ENCODE data around the gene TMPRSS4. TPM values are rescaled to one million over a fixed set of nuclear protein-coding genes. Genes with fewer than 3 reads are reported as not detected.

TMPRSS4 gene
- total RNA-seq, 1 experiment from 2014 or later: not detected

DNA sequence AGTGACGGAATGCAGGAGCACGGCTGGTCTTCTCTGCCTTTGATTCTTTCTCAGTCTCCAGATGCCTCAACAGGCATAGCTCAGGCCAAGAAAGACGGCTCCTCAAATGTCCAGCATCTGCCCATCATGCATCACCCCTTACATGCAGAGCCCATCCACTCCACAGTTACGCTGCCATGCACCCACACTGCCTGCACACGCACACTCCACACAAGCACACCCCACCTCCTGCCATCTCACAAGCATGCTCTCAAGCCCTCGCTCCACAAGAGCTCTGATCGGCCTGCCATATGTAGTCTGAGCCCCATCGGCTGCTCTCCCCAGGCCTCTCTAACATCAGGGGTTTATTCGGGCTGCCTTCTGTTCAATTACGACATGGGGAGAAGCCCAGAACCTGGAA, 56.9 kb downstream of the TMPRSS4 start:
- no peak for DNase-seq (ENCODE audit: low read depth)

DNA sequence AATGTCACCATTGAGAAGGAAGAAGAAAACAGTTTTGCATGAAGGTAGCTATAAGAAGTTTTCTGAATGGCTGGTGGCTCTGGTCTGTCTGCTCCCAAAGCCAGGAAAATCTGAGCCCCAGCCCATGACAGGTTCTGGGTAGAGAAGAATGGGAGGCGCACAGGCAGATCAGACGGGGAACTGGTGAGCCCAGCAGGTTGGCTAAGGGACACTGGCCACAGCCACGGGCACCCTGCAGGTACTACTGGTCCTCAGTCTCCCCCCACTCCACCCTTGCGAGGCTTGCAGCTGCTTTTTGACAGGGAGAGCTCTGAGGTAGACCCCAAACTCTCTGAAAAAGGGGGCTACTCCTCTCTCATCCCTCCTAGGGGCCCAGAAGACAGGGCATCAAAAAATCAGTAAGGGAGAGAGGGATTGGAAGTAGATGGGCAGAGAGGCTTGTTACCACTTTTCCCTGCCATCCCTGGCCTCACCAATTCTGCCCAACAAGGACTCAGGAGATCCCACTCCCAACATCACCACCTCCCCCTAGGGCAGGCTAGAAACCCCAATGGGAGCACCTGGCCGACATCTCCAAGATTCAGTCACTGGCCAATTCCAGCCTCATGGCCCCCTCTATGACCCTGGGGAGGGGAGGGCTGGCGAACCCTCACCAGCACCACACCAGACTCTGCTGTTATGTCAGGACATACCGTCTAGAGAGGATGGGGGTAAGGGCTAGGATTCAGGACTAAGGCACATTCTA, 58.3 kb downstream of the TMPRSS4 start:
- DNase-seq (ENCODE audit: low read depth): no peak

- no peak for DNase-seq (ENCODE audit: low read depth)
Observed at GRCh38 chr11:118135796-118136165, 58.9 kb downstream of the TMPRSS4 start.

DNA sequence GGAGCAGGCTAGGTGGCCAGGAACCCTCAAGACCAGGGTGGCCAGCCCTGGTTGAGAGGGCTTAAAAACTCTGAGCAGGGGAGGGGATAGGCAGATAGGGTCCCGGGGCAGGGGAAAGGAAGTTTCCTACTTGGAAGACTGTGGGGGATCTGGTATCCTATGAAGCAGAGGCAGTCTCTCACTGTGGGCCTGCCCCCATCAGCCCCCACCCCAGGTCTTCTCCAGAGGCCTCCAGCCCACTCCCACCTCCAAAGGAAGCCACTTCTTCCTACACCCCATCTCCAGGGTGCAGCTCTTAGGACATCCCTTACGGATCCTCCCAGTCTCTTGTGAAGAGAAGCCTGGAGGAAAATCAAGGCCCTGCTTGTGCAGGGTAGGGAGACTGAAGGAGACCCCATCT, 59.5 kb downstream of the TMPRSS4 start:
- DNase-seq (ENCODE audit: low read depth): no peak

- no peak for DNase-seq (ENCODE audit: low read depth)
Observed at GRCh38 chr11:118136801-118137200, 59.9 kb downstream of the TMPRSS4 start.

DNA sequence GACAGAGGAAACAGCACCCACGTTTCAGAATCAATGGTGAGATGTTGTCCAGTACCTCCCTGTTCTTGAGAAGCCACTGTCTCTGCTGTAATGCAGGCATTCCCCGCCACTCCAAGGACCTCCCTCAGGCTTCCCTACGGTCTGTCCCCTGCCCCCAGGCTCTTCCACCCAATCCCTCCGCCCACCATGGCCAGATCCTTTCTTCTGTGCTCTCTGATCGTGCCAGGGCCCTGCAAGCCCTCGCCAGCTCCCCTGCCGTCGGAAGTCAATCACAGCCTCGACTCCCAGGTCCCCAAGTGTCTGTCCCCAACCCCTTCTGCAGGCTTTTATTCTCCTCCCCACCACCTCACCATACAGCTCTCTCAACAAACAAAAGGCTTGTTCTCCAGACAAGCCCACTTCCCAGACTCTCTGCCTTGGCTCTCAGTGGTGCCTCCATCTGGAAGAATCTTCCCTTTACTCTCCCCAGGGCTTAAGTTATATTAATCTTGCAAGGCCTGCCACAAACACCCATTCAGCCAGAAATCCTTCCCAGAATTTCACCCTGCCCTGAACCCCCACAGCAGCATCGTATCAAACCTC, 62.1 kb downstream of the TMPRSS4 start:
- no peak for DNase-seq (ENCODE audit: low read depth)

DNA sequence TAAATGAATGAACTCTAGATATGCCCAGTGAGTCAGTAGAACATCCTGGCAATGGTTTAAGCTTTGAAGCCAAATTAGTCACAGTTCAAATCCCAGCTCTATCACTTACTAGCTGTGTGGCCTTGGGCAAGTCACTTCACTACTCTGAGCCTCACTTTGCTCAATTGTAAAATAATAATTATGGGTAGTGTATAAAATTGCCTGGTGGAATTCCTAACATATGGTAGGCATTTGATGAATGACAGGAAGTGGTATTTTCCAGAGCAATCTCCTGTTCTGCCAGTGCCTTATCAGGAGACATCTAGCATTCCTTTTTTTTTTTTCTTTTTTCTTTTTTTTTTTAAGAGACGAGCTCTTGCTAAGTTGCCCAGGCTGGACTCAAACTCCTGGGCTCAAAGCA, 62.7 kb downstream of the TMPRSS4 start:
- no peak for DNase-seq (ENCODE audit: low read depth)

GRCh38 chr11:118142081-118142480, 65.2 kb downstream of the TMPRSS4 start:
- peak; percentile 37 for DNase-seq (ENCODE audit: low read depth)

GRCh38 chr11:118142809-118143208, 65.9 kb downstream of the TMPRSS4 start:
- DNase-seq (ENCODE audit: low read depth): no peak

- DNase-seq (ENCODE audit: low read depth): no peak
Observed at GRCh38 chr11:118143661-118144185, 66.8 kb downstream of the TMPRSS4 start.

DNA sequence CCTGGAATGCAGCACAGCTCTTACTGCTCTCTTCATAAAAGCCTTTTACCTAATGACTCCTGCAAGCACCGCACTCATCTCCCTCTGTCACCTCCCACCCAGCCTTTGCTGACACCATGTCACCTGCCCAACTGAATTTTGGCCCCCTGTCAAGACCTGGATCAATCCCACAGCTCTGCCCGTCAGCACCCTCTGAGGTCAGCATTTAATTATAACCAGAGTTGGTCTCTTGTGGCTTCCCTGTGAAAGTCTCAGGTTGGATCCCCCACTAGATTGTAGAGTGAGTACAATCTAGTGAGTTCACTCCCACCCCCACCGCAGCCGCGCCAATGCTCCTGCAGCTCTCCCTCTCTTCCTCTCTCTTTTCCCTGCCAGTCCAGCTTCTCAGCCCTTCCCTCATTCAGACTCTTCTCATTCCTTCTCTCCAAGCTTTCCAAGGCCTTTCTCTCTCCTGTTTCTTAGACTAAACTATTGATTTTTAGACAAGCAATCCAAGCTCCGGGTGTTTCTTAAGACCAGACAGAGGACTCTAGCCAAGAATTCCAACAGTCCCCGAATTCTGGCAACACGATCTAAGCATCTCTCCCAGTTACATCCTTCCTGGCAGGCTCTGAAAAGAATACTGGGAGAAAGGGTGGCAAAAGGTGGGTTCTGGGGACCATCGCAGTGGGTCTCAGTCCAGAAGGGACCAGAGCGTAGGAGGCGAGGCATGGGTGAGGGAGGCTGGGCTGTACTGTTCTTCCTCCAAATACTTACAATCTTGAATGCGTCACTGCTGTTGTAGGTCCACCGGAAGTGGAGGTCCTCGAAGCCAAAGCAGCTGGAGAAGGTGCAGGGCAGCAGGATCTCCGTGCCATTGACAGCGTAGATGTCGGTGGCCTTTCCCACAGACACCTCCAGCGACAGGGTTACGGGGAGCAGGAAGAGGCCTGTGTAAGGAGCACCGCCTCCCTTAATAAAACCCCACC, 67.7 kb downstream of the TMPRSS4 start:
- no peak for DNase-seq (ENCODE audit: low read depth)

- peak; percentile 68 for DNase-seq (ENCODE audit: low read depth)
Observed at GRCh38 chr11:118145285-118146227, 68.7 kb downstream of the TMPRSS4 start.

GRCh38 chr11:118146554-118146953, 69.7 kb downstream of the TMPRSS4 start:
- DNase-seq (ENCODE audit: low read depth): no peak

DNA sequence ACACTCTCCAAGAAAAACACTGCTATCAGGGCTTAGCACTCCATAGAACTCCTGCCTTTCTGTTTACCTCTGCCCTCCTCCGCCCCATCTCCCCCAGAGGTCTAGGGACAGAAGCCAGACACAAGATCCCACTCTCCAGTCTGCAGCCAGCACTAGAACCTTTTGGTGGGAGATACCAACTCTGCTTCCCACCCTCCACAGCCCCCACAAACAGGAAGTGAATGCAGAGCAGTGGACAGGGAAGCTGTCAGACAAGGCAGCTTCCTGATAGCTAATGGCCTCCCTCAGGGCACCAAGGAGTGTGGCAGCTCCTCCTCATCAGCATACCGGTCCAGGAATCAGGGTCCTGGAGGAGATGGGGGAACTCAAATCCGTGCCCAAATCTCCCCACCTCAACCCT, 70.6 kb downstream of the TMPRSS4 start:
- DNase-seq (ENCODE audit: low read depth): no peak

DNA sequence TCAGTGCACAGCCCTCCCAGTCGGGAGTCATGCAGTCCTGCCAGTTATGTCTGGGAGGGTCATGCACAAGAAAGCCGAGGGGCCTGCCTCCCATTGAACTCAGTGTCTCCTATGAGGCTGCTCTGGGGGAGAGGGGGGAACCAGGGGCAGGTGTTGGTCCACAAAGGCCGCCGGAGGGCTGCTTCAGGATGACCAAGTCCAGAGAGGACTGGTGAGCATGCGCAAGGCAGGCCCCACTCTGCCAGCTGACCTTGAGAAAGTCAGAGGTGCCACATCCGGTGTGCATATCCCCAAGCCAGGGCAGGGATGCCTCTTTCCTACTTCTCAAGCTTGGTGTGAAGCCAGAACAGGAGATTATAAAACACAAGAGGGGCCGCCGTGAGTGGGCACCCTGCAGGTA, 71.4 kb downstream of the TMPRSS4 start:
- DNase-seq (ENCODE audit: low read depth): peak; percentile 14

- no peak for DNase-seq (ENCODE audit: low read depth)
Observed at GRCh38 chr11:118148856-118149255, 72.0 kb downstream of the TMPRSS4 start.

- DNase-seq (ENCODE audit: low read depth): no peak
Observed at GRCh38 chr11:118149493-118149892, 72.6 kb downstream of the TMPRSS4 start.

- DNase-seq (ENCODE audit: low read depth): no peak
Observed at GRCh38 chr11:118151431-118151830, 74.6 kb downstream of the TMPRSS4 start.

- no peak for DNase-seq (ENCODE audit: low read depth)
Observed at GRCh38 chr11:118152020-118152551, 75.2 kb downstream of the TMPRSS4 start.

Measured in HT1080 (cell line).